Germinal center (tissue), 1 donor: ENCODE measurements around the gene ANXA8.
"Not testable (repeated sequence)": the region's sequence is repeated elsewhere in the genome, so short reads cannot be mapped to it uniquely, and the experiment has no call there.

Source experiments
- DNase-seq: peaks from one replicate; pipeline ENCODE4 v3.0.0; 2012; ENCODE audit warnings: mixed read lengths, low spot score

The ANXA8 gene, protein sequence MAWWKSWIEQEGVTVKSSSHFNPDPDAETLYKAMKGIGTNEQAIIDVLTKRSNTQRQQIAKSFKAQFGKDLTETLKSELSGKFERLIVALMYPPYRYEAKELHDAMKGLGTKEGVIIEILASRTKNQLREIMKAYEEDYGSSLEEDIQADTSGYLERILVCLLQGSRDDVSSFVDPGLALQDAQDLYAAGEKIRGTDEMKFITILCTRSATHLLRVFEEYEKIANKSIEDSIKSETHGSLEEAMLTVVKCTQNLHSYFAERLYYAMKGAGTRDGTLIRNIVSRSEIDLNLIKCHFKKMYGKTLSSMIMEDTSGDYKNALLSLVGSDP

GRCh38 chr10:47483923-47484322 is at the start of gene ANXA8:
TSS of gene ANXA8 (minus strand) at chr10:47484115. CDS start at chr10:47483933, 182 bp downstream.
- DNase-seq, result not testable (repeated sequence)

DNA sequence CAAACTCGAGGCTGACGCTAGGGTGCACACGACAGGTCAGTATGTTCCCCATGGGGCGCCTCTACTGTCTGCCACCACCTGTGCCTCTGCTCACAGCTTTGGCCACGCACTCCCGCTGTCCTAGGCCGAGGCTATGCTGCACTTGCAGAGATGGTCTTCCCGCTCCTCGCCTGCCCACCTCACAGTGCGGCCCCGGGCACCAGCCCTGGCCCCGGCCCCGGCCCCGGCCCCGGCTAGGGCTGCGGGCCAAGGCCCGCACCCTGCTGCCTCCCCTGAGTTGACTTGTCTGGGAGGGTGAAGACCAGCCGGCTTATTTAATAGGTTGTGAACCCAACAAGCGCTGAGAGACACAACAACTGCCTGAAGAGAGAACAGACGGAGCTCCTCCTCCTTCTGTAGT is 39.6 kb upstream of the ANXA8 start, which contains the start of gene AGAP9:
Gene AGAP9 (minus strand): TSS at position 164 of the 400 bp plus-strand sequence. CDS start 112 bp downstream, at position 52.
- DNase-seq, result not testable (repeated sequence)

DNA sequence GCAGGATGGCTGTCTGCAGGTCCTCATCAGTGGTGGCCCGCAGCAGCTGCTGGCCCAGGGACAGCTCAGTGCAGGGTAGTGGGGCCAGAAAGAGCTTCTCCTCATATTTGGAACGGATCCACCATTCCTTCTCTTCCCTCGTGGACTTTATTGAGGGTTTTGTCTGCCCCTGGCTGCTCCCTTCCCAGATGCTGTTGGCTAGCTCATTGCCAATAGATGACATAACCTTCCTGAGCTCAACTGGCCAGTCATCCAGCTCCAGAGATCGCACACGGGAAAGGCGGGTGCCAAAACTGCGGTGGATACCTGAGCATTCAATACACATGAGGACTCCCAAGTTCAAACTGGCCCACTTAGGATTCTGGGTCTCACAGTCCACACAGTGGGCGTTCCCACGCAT is 18.4 kb upstream of the ANXA8 start:
- not testable (repeated sequence) for DNase-seq

GRCh38 chr10:47494226-47494625 is 10.3 kb upstream of the ANXA8 start:
- DNase-seq, result not testable (repeated sequence)

DNA sequence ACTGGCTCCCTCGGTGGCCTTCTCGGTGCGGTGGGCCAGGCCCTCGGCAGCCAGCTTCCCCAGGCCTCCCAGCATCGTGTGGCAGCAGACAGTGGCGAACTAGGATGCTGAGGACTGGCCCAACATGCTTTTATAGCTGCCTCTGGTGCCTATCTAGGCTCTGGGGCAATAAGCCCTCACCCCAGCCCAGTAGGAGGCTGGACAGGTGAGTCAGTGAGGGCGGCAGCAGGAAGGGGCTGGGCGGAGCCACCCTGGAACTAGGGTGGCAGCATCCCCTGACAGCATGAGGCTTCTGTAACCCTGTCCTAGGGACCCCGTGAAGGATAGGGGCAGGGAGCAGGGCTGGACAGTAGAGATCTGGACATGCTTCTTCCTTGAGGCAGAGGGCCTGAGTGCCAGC is 7.7 kb upstream of the ANXA8 start, which contains the start of gene FAM25G:
Gene FAM25G (minus strand): TSS at position 101 of the 400 bp plus-strand sequence. CDS start 26 bp downstream, at position 75.
- not testable (repeated sequence) for DNase-seq

DNA sequence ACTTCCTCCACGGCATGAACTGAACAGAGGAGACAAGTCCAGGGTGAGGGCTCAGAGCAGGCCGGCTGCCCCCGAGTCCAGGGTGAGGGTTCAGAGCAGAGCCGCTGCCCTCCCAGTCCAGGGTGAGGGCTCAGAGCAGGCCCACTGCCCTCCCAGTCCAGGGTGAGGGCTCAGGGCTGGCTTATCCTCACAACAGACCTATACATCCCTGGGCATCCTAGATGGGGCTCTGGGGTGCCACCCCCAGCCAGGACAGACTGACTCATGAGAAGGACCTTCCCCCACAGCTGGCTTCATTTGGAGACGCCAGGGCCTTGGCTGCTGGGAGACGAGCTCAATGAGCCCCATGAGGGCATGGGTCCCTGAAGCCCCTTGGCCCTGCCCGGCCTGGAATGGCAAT is 5.7 kb upstream of the ANXA8 start:
- not testable (repeated sequence) for DNase-seq

DNA sequence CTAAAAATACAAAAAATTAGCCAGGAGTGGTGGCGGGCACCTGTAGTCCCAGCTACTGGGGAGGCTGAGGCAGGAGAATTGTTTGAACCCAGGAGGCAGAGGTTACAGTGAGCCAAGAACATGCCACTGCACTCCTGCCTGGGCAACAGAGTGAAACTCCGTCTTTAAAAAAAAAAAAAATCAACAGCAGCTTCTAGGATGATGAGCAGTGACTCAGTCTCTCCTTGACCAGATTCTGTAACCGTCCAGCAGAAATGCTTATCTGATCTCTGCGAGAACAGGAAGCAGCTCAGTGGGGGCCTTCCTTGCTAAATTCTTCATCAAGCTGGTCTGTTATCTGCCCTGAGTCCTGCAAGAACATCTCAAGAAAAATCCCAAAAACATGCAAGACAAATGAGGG is 2.0 kb upstream of the ANXA8 start:
- DNase-seq, result not testable (repeated sequence)

GRCh38 chr10:47484786-47485185 is 871 bp upstream of the ANXA8 start:
- not testable (repeated sequence) for DNase-seq

- DNase-seq, result not testable (repeated sequence)
Measured at GRCh38 chr10:47482367-47482766, 1.5 kb downstream of the ANXA8 start.

DNA sequence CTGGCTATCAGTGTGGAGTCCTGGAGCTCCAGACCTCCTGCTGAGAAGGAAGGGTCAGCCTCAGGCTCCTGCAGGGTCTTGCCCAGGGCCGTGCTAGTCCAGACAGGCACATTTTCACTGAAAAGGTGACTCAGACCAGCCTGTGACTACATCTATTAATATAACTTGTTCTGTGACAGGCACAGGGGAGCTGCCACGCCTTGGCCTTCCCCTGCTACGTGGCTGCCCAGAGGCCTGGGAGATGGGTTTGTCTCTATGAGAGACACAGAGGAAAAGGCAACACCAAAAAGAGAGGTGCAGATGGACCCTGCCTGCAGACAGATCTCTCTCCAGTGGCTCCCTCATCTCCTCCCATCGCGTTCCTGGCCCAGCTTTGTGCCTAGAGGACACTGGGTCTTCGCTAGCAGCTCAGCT is 2.1 kb downstream of the ANXA8 start:
- DNase-seq, result not testable (repeated sequence)

DNA sequence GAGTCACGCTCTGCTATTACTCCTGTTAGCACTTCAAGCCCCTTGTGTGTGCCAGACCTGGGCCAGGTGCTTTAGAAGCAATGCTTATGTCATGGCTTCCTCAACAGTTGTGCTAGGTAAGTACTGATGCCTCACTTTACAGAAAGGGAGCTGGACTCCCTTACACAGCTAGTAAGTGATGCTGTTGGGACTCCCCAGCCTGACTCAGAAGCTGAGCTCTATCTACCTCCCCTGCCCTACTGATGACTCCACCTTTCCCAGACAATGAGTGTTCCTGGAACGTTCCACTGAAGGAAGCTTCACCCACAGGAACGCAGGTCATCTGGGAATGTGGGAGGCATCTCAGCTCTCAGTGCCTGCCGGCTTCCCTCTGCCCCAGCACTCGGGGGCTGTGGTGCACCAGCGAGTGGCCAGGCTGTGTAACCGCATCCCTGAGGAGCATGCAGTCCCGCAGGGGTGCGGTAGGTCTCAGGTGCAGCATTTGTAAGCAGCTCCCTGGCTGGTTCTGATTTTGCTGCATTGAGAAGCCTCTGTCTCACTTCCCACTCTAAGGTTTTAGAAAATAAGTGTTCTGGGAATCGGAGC is 2.6 kb downstream of the ANXA8 start:
- not testable (repeated sequence) for DNase-seq

- not testable (repeated sequence) for DNase-seq
Measured at GRCh38 chr10:47480133-47480532, 3.8 kb downstream of the ANXA8 start.

DNA sequence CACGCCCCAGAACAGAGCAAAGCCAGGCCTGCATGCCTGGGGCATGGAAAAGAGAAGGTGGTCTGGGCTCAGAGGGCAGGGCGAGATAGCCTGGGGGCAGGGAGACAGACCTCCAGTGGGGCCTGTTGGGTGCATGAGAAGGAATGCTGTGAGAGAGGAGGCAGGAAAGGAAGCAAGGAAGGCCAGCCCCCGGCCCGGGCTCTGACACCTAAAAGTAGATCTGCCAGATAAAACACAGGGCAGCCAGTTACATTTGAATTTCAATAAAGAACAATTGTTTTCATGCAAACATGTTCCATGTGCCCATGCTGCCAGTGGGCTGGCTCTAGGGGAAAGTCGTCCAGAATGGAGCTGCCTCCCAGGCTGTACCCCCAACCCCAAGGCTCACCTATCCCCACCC is 5.8 kb downstream of the ANXA8 start:
- DNase-seq, result not testable (repeated sequence)

- DNase-seq, result not testable (repeated sequence)
Measured at GRCh38 chr10:47477078-47477477, 6.8 kb downstream of the ANXA8 start.

GRCh38 chr10:47475101-47475500 is 8.8 kb downstream of the ANXA8 start:
- not testable (repeated sequence) for DNase-seq

GRCh38 chr10:47473516-47473915 is 10.4 kb downstream of the ANXA8 start:
- DNase-seq, result not testable (repeated sequence)

DNA sequence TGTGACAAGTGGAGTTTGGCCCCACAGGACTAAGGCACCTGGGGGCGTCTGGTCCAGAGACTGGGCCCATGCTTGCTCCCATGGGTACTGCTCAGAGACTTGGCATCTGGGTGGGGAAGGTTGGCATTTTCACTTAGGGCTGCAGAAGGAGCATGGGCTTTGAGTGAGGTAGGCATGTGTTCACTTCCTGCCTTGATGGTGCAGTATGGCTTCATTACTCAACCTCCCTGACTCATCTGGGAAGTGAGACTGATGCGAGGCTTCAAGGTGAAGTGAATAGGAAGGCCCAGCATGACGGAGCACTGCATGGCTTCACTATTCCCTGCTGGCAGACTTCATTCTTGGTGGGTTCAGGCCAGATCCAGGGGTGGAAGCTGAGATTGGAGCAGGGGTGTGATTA is 11.3 kb downstream of the ANXA8 start:
- not testable (repeated sequence) for DNase-seq

DNA sequence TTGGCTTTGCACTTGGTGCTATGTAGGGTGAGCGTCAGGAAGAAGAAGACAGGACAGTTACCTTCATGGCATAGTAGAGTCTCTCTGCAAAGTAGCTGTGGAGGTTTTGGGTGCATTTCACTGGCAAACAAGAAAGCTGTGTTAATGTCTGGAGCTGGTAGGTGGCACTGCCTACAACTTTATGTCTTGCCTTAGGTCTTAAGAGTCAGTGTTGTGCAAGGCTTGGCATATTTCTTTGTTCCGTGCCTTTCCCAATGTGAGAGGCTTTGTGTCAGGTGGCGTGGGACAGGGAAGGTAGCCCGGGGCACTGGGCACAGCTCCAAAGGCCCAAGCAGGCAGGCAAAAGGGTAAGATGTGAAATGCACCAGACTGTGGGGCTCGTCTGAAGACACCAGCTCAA is 11.8 kb downstream of the ANXA8 start:
- DNase-seq, result not testable (repeated sequence)

DNA sequence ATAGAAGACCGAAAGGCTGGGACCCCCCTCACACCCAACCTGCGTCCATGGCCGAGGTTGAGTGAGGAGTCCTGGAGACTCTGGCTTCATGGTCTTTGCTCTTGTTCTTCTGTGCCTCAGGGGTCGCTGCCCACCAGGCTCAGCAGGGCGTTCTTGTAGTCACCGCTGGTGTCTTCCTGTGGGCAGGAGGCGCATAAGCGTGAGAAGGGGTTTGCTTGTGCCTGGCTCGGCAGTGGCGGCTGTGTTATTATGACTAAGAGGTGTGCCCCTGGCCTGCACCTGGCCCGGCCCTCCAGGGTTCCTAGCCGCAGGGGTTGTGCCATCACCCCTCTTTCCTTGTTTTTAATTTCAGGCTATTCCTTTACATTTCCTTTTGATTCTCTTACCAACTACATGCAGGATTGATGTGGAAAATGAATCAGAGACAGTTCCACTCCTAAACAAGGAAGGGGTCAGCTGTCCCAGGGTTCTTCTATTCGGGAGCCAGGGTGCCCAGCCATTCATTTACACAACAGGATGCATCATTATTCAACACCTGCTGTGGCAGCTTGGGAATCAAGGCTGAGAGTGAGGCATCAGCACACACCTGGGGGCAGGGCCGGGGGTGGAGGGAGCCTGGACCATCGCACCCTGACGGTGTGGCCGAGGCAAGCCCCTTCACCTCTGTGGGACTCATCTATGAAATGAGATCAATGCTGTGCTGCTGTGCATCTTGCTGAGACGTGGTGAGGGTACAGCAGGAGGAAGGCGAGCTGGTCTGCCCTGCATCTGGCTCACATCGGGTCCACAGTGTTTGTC is 15.0 kb downstream of the ANXA8 start:
- not testable (repeated sequence) for DNase-seq

DNA sequence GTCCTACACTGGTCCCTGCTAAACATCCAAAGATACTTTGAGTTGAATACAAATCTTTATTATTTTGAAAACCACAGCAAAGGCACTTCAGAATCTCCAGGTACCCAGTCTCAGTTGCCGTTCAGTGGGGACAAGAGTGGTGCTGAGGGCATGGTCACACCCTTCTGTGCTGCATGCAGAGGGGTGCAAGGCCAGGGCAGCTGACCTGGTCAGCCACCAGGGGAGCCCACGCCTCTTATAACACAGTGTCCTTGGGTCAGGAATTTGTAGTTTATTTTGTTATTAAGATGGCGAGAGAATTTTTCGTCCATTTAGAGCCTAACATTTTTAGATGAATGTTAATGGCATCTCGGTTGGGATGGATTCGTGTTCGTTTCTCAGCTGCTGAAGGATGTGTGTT is 16.0 kb downstream of the ANXA8 start:
- not testable (repeated sequence) for DNase-seq

GRCh38 chr10:47467458-47467857 is 16.5 kb downstream of the ANXA8 start:
- not testable (repeated sequence) for DNase-seq

- DNase-seq, result not testable (repeated sequence)
Measured at GRCh38 chr10:47465216-47465917, 18.5 kb downstream of the ANXA8 start.
